ENCODE data around the gene NTM. TPM values are rescaled to one million over a fixed set of nuclear protein-coding genes. Genes with fewer than 3 reads are reported as not detected.

Gene NTM
- total RNA-seq, 4 donors from 2014 or later: 3.6 to 11.8 (median 7.8) TPM

- no peak for TF ChIP-seq POLR2AphosphoS5 (IDR thresholded peaks at IDR 0.05)
- TF ChIP-seq CTCF (IDR thresholded peaks at IDR 0.05): no peak
- TF ChIP-seq EP300 (IDR thresholded peaks at IDR 0.05): no peak
- TF ChIP-seq POLR2A (IDR thresholded peaks at IDR 0.05): no peak
- Histone ChIP-seq H3K4me1 (no peaks in the 10 kb centered on the region), H3K9me3 (no peaks in the 10 kb centered on the region), H3K4me3 (no peak overlapping the region), H3K27ac (no peak overlapping the region), H3K27me3 (peaks cover 3% of the 10 kb centered on the region), H3K36me3 (no peaks in the 10 kb centered on the region)
- no peak for ATAC-seq
- 88 to 91% methylated on average over 6 of the region's 6 CpGs for WGBS, 2 donors (ENCODE audit: low coverage in 1 of 2)
Observed at GRCh38 chr11:131977231-131977630, 606.8 kb downstream of the NTM start.

GRCh38 chr11:131977854-131978253 is 607.4 kb downstream of the NTM start:
- no peak overlapping the region for H3K27ac ChIP-seq
- no peaks in the 10 kb centered on the region for H3K36me3 ChIP-seq
- no peaks in the 10 kb centered on the region for H3K9me3 ChIP-seq
- peaks cover 3% of the 10 kb centered on the region for H3K27me3 ChIP-seq
- no peak for ATAC-seq
- 88 to 89% methylated on average over 3 of the region's 3 CpGs for WGBS, 2 donors (ENCODE audit: low coverage in 1 of 2)
- no peaks in the 10 kb centered on the region for H3K4me1 ChIP-seq
- TF ChIP-seq POLR2AphosphoS5 (IDR thresholded peaks at IDR 0.05): no peak
- no peak for TF ChIP-seq EP300 (IDR thresholded peaks at IDR 0.05)
- no peak for TF ChIP-seq POLR2A (IDR thresholded peaks at IDR 0.05)
- TF ChIP-seq CTCF (IDR thresholded peaks at IDR 0.05): no peak
- H3K4me3 ChIP-seq: no peak overlapping the region

GRCh38 chr11:131978351-131978750 is 607.9 kb downstream of the NTM start:
- Histone ChIP-seq H3K4me3 (no peak overlapping the region), H3K36me3 (no peaks in the 10 kb centered on the region), H3K9me3 (no peaks in the 10 kb centered on the region), H3K4me1 (no peaks in the 10 kb centered on the region), H3K27me3 (peaks cover 3% of the 10 kb centered on the region), H3K27ac (no peak overlapping the region)
- no peak for ATAC-seq
- WGBS, 2 donors (ENCODE audit: low coverage in 1 of 2): 78 to 94% methylated on average over 3 to 5 of the region's 5 CpGs
- no peak for TF ChIP-seq POLR2A (IDR thresholded peaks at IDR 0.05)
- no peak for TF ChIP-seq CTCF (IDR thresholded peaks at IDR 0.05)
- TF ChIP-seq POLR2AphosphoS5 (IDR thresholded peaks at IDR 0.05): no peak
- no peak for TF ChIP-seq EP300 (IDR thresholded peaks at IDR 0.05)

GRCh38 chr11:131979364-131979763 is 608.9 kb downstream of the NTM start:
- no peak overlapping the region for H3K27ac ChIP-seq
- WGBS, 2 donors (ENCODE audit: low coverage in 1 of 2): 93 to 95% methylated on average over 3 of the region's 3 CpGs
- no peak for ATAC-seq
- no peak for TF ChIP-seq POLR2AphosphoS5 (IDR thresholded peaks at IDR 0.05)
- no peak for TF ChIP-seq POLR2A (IDR thresholded peaks at IDR 0.05)
- TF ChIP-seq CTCF (IDR thresholded peaks at IDR 0.05): no peak
- H3K4me3 ChIP-seq: no peak overlapping the region
- no peaks in the 10 kb centered on the region for H3K9me3 ChIP-seq
- H3K27me3 ChIP-seq: peaks cover 3% of the 10 kb centered on the region
- no peaks in the 10 kb centered on the region for H3K36me3 ChIP-seq
- no peaks in the 10 kb centered on the region for H3K4me1 ChIP-seq

GRCh38 chr11:131980199-131980598 is 609.8 kb downstream of the NTM start:
- WGBS, 2 donors (ENCODE audit: low coverage in 1 of 2): 74 to 87% methylated on average over 3 of the region's 3 CpGs
- H3K4me1 ChIP-seq: no peaks in the 10 kb centered on the region
- no peaks in the 10 kb centered on the region for H3K36me3 ChIP-seq
- no peak for TF ChIP-seq POLR2A (IDR thresholded peaks at IDR 0.05)
- no peak for TF ChIP-seq CTCF (IDR thresholded peaks at IDR 0.05)
- TF ChIP-seq EP300 (IDR thresholded peaks at IDR 0.05): no peak
- no peak for TF ChIP-seq POLR2AphosphoS5 (IDR thresholded peaks at IDR 0.05)
- H3K9me3 ChIP-seq: no peaks in the 10 kb centered on the region
- no peak overlapping the region for H3K27ac ChIP-seq
- peaks cover 3% of the 10 kb centered on the region for H3K27me3 ChIP-seq
- ATAC-seq: no peak
- no peak overlapping the region for H3K4me3 ChIP-seq
